PC-9 (cell line): ENCODE measurements around the gene PAIP1. TPM values are rescaled to one million over a fixed set of nuclear protein-coding genes. Genes with fewer than 3 reads are reported as not detected.

Experiments
- BruUV-seq: library from RNA; stranded (reverse); fragments of 400-500 nt; replicated peaks from 2 replicates; lab custom pipeline; 2021; lab: Mats Ljungman, UMichigan
- CTCF ChIA-PET: fragments of 300-600 bp; sonication (Branson Sonifier 250); formaldehyde crosslinking; loops from one replicate; lab custom pipeline; 2022; ENCODE audit warnings: antibody characterized with exemption; lab: Charles Lee
- POLR2A ChIA-PET: fragments of 300-600 bp; sonication (Branson Sonifier 250); formaldehyde crosslinking; loops from one replicate; lab custom pipeline; 2022; ENCODE audit warnings: antibody characterized with exemption; ENCODE audit not compliant: unreplicated experiment; lab: Charles Lee
- DNase-seq, 2 experiments: peaks; one replicate each; pipeline versions ENCODE4 v3.0.0 to v3.0.0-alpha.2; 2015 to 2022; ENCODE audit warnings: mixed read lengths in 1 of 2
- H2AFZ ChIP-seq: fragments of 200-600 bp; sonication (generic); 2 replicates; pipeline ENCODE4 v1.8.1; 2017; ENCODE audit warnings: antibody characterized with exemption
- H3F3A ChIP-seq: fragments of 200-600 bp; sonication (generic); 2 replicates; pipeline ENCODE4 v1.8.1; 2017; ENCODE audit warnings: antibody characterized with exemption, mild to moderate bottlenecking, low read depth; ENCODE audit not compliant: insufficient read depth
- H3K27ac ChIP-seq: fragments of 200-600 bp; sonication (generic); 2 replicates; pipeline ENCODE4 v1.6.1; 2016; ENCODE audit warnings: mixed run types
- H3K27me3 ChIP-seq: fragments of 200-600 bp; sonication (generic); 2 replicates; pipeline ENCODE4 v1.6.1; 2016; ENCODE audit warnings: low read depth, mixed run types; ENCODE audit not compliant: insufficient read depth
- H3K36me3 ChIP-seq: fragments of 200-600 bp; sonication (generic); 2 replicates; pipeline ENCODE4 v1.6.1; 2016; ENCODE audit warnings: low read depth, mixed run types
- H3K4me1 ChIP-seq: fragments of 200-600 bp; sonication (generic); replicated peaks from 2 replicates; pipeline ENCODE4 v1.6.1; 2016; ENCODE audit warnings: mixed run types; ENCODE audit not compliant: insufficient read depth
- H3K4me2 ChIP-seq: fragments of 200-600 bp; sonication (generic); 2 replicates; pipeline ENCODE4 v1.6.1; 2017; ENCODE audit warnings: mixed run types
- H3K4me3 ChIP-seq: fragments of 200-600 bp; sonication (generic); 2 replicates; pipeline ENCODE4 v1.6.1; 2016; ENCODE audit warnings: mixed run types
- H3K79me2 ChIP-seq: fragments of 200-600 bp; sonication (generic); 2 replicates; pipeline ENCODE4 v1.6.1; 2017; ENCODE audit warnings: low read depth, mixed run types
- H3K9me2 ChIP-seq: fragments of 200-600 bp; sonication (generic); 2 replicates; pipeline ENCODE4 v1.8.1; 2017; ENCODE audit warnings: mild to moderate bottlenecking; ENCODE audit not compliant: insufficient read depth
- H3K9me3 ChIP-seq: fragments of 200-600 bp; sonication (generic); 2 replicates; pipeline ENCODE4 v1.8.1; 2016; ENCODE audit warnings: low read depth; ENCODE audit not compliant: insufficient read depth
- H4K20me1 ChIP-seq: fragments of 200-600 bp; sonication (generic); 2 replicates; pipeline ENCODE4 v1.8.1; 2017; ENCODE audit not compliant: insufficient read depth
- CTCF ChIP-seq: fragments of 200-600 bp; sonication (generic); conservative IDR thresholded peaks from 2 replicates; pipeline ENCODE4 v1.6.1; 2017; ENCODE audit warnings: mixed run types, antibody characterized with exemption, mild to moderate bottlenecking, moderate library complexity
- EZH2 ChIP-seq: fragments of 200-600 bp; sonication (generic); IDR thresholded peaks from 2 replicates; pipeline ENCODE4 v1.8.0; 2017; ENCODE audit warnings: antibody characterized with exemption, low read depth
- intact Hi-C: fragments of 100-400 bp; cut with micrococcal nuclease; formaldehyde crosslinking; loops from one replicate; pipeline ENCODE4 v1.10.0; 2022; ENCODE audit not compliant: unreplicated experiment
- total RNA-seq: library from RNA; stranded (reverse); gene quantifications from 2 replicates; pipeline ENCODE4 v1.2.3, GENCODE V29; 2021

The PAIP1 gene
- total RNA-seq, 1 experiment from 2014 or later = 191 TPM

- no peaks in the 10 kb centered on the region for H3K27me3 ChIP-seq
- peak within 1 kb of the TSS; percentile 92 for H2AFZ ChIP-seq
- peaks cover 5% of the 10 kb centered on the region for H3K36me3 ChIP-seq
- H3K4me1 ChIP-seq = peaks cover 21% of the 10 kb centered on the region
- CTCF ChIA-PET = interaction anchor here (0.6 to 4.0 kb wide), 38 partner anchors 20 to 1580 kb away, joined by 3 to 53 read pairs (median 7); partner anchors contain the start of genes C5orf34, HMGCS1, NIM1K and NNT
- H3K27ac ChIP-seq = peak within 1 kb of the TSS; percentile 86
- H3K4me3 ChIP-seq = peak within 1 kb of the TSS; percentile 69
- TF ChIP-seq CTCF (no peak), EZH2 (no peak)
- no peaks in the 10 kb centered on the region for H3K9me2 ChIP-seq
- H3K9me3 ChIP-seq = no peaks in the 10 kb centered on the region
- H4K20me1 ChIP-seq = 0 out of 2 replicates have a peak, but pooled peaks cover 3% of the 10 kb centered on the region
- TSS peak; percentile 61 for BruUV-seq
- intact Hi-C loops = loop anchor here (1.0 to 5.0 kb wide), 12 partner anchors 32 to 576 kb away; partner anchors contain the start of genes C5orf34, HMGCS1 and PAIP1
- peak within 1 kb of the TSS; percentile 75 for H3K4me2 ChIP-seq
- peaks cover 36% of the 10 kb centered on the region for H3K79me2 ChIP-seq
- H3F3A ChIP-seq = peaks cover 17% of the 10 kb centered on the region
- peak; percentile 93 to 96 for DNase-seq
- POLR2A ChIA-PET = interaction anchor here (0.5 to 1.8 kb wide), 26 partner anchors 31 to 1579 kb away, joined by 3 to 51 read pairs (median 5); partner anchors contain the start of genes C5orf34, HMGCS1, RIMOC1 and ZNF131
These were observed 73.4 kb downstream of the PAIP1 start, which contains the start of gene TMEM267 for GRCh38 chr5:43483298-43484105. TMEM267 (minus strand) TSS chr5:43483865; CDS start chr5:43453969, 29,896 bp downstream.

- ChIA-PET POLR2A (no interaction called here), CTCF (interaction anchor here (1.5 to 4.0 kb wide), 2 partner anchors 52 to 93 kb away, joined by 3 to 53 read pairs; no protein-coding TSS in a partner anchor)
- Histone ChIP-seq H3K79me2 (peaks cover 41% of the 10 kb centered on the region), H2AFZ (peak overlapping the region; percentile 92), H3K27me3 (no peaks in the 10 kb centered on the region), H3K4me3 (peak overlapping the region; percentile 69), H3K27ac (peak overlapping the region; percentile 86), H4K20me1 (0 out of 2 replicates have a peak, but pooled peaks cover 4% of the 10 kb centered on the region), H3K9me3 (no peaks in the 10 kb centered on the region), H3K36me3 (peaks cover 5% of the 10 kb centered on the region), H3K9me2 (no peaks in the 10 kb centered on the region), H3K4me1 (peaks cover 21% of the 10 kb centered on the region), H3F3A (peaks cover 17% of the 10 kb centered on the region), H3K4me2 (peak overlapping the region; percentile 75)
- peak in 1 of 2 experiments; percentile 65 for DNase-seq
- intact Hi-C loops = loop anchor here (1.0 to 5.0 kb wide), 9 partner anchors 33 to 575 kb away; partner anchors contain the start of genes C5orf34, HMGCS1 and PAIP1
- BruUV-seq = no TSS peak
- TF ChIP-seq EZH2 = no peak
- TF ChIP-seq CTCF = no peak; the same call in 1 of the 2 replicates
These were observed 74.2 kb downstream of the PAIP1 start for GRCh38 chr5:43482490-43483297.

Other genes starting within 250 kb of the PAIP1 start
- gene HMGCS1, start 243.7 kb downstream of the PAIP1 start, total RNA-seq = 152 and 189 TPM in 2 replicates
- 2.2 and 4.3 TPM in 2 replicates for gene CCL28, start 144.7 kb downstream of the PAIP1 start, total RNA-seq
- gene TMEM267, start 73.2 kb downstream of the PAIP1 start, total RNA-seq = 22.0 and 30.2 TPM in 2 replicates
- gene C5orf34, start 41.9 kb downstream of the PAIP1 start, total RNA-seq = 16.0 and 22.6 TPM in 2 replicates
- 92.6 and 112 TPM in 2 replicates for gene NNT, start 46.1 kb upstream of the PAIP1 start, total RNA-seq